ENCODE data around the gene RPS8. TPM values are rescaled to one million over a fixed set of nuclear protein-coding genes. Genes with fewer than 3 reads are reported as not detected.

The RPS8 gene
- total RNA-seq, 1 donor from 2014 or later, result 3,387 TPM

- no peak for FAIRE-seq
- DNase-seq (ENCODE audit: low read depth), result no peak
Measured at GRCh38 chr1:44828003-44828651, 52.8 kb downstream of the RPS8 start.

More at GRCh38 chr1:44828003-44828651, 52.8 kb downstream of the RPS8 start:
- H3K27me3 ChIP-seq (ENCODE audit: control insufficient read depth, insufficient read depth, low read length), result no peaks in the 10 kb centered on the region
- H3K36me3 ChIP-seq (ENCODE audit: control insufficient read depth, insufficient read depth, low read length), result no peaks in the 10 kb centered on the region
- no peak overlapping the region for H3K4me3 ChIP-seq (ENCODE audit: low read depth, low read length)
- no peak for TF ChIP-seq CTCF (IDR thresholded peaks at IDR 0.05; ENCODE audit: insufficient read depth, low read length, severe bottlenecking)

Other genes with a start within 250 kb of the RPS8 start
- gene TMEM53, start 101.1 kb upstream of the RPS8 start, total RNA-seq, result 6.1 and 8.3 TPM in 2 replicates
- 0.38 TPM in 1 of 2 replicates, not detected in the other for gene ARMH1, start 100.8 kb upstream of the RPS8 start, total RNA-seq
- not detected in 2 replicates for gene RNU5D-1, start 44.4 kb upstream of the RPS8 start, total RNA-seq
- 0.79 and 1.2 TPM in 2 replicates for gene KIF2C, start 35.7 kb upstream of the RPS8 start, total RNA-seq
- 0.13 TPM in 1 of 2 replicates, not detected in the other for gene BEST4, start 12.6 kb downstream of the RPS8 start, total RNA-seq
- 14.2 and 19.5 TPM in 2 replicates for gene PLK3, start 24.8 kb downstream of the RPS8 start, total RNA-seq
- not detected in 2 replicates for gene DYNLT4, start 31.8 kb downstream of the RPS8 start, total RNA-seq
- 0.53 and 0.77 TPM in 2 replicates for gene BTBD19, start 33.0 kb downstream of the RPS8 start, total RNA-seq
- gene PTCH2, start 67.7 kb downstream of the RPS8 start, total RNA-seq, result under 0.01 TPM in 1 of 2 replicates, not detected in the other
- 16.9 and 23.4 TPM in 2 replicates for gene EIF2B3, start 211.1 kb downstream of the RPS8 start, total RNA-seq
- 12.1 and 16.8 TPM in 2 replicates for gene HECTD3, start 235.8 kb downstream of the RPS8 start, total RNA-seq
- 122 and 151 TPM in 2 replicates for gene UROD, start 236.7 kb downstream of the RPS8 start, total RNA-seq

Data from bronchial epithelial cell (primary cell).